ENCODE measurements around the gene SHOC2.

The SHOC2 gene

GRCh38 chr10:110989016-110989415 is 69.6 kb downstream of the SHOC2 start:
- DNase-seq, result no peak

- DNase-seq, result no peak
Observed at GRCh38 chr10:110992006-110992800, 72.8 kb downstream of the SHOC2 start.

GRCh38 chr10:110993024-110993693 is 73.8 kb downstream of the SHOC2 start:
- no peak for DNase-seq

GRCh38 chr10:110994406-110995086 is 75.1 kb downstream of the SHOC2 start:
- no peak for DNase-seq

GRCh38 chr10:110995301-110995700 is 75.9 kb downstream of the SHOC2 start:
- no peak for DNase-seq

- DNase-seq, result no peak
Observed at GRCh38 chr10:110996256-110996655, 76.9 kb downstream of the SHOC2 start.

- DNase-seq, result no peak
Observed at GRCh38 chr10:111004016-111004415, 84.6 kb downstream of the SHOC2 start.

GRCh38 chr10:111007486-111007885 is 88.1 kb downstream of the SHOC2 start:
- DNase-seq, result no peak

GRCh38 chr10:111015181-111015580 is 95.8 kb downstream of the SHOC2 start:
- no peak for DNase-seq

GRCh38 chr10:111017098-111017497 is 97.7 kb downstream of the SHOC2 start:
- no peak for DNase-seq

GRCh38 chr10:111018021-111018420 is 98.6 kb downstream of the SHOC2 start:
- DNase-seq, result no peak

GRCh38 chr10:111023060-111023459 is 103.7 kb downstream of the SHOC2 start:
- no peak for DNase-seq

GRCh38 chr10:111030042-111030750 is 110.8 kb downstream of the SHOC2 start:
- DNase-seq, result no peak

- no peak for DNase-seq
Observed at GRCh38 chr10:111034598-111035310, 115.3 kb downstream of the SHOC2 start.

- DNase-seq, result no peak
Observed at GRCh38 chr10:111035542-111035941, 116.1 kb downstream of the SHOC2 start.

- no peak for DNase-seq
Observed at GRCh38 chr10:111037858-111038257, 118.5 kb downstream of the SHOC2 start.

- DNase-seq, result no peak
Observed at GRCh38 chr10:111039522-111039921, 120.1 kb downstream of the SHOC2 start.

- no peak for DNase-seq
Observed at GRCh38 chr10:111057006-111057405, 137.6 kb downstream of the SHOC2 start.

All from NCI-H187 treated with DMSO at 0.1 percent for 48 hours (cell line).